Tibial nerve (tissue), 4 donors: ENCODE measurements around the gene COQ2. TPM values are rescaled to one million over a fixed set of nuclear protein-coding genes. Genes with fewer than 3 reads are reported as not detected.
A peak's percentile ranks its signal among the peaks of the same experiment; 100 is the strongest.

Experiments
- DNase-seq, 2 donors: peaks; one replicate each; pipeline ENCODE4 v3.0.0-alpha.2; 2019; ENCODE audit warnings: low spot score in 2 of 2
- H3K27ac ChIP-seq, 4 donors: fragments of 200-600 bp; sonication (generic) in 3 of 4; one replicate each; pipeline ENCODE4 v1.5.1; 2017 to 2019; ENCODE audit warnings: mild to moderate bottlenecking in 1 of 4
- H3K27me3 ChIP-seq, 2 donors: fragments of 200-600 bp; sonication (generic) in 1 of 2; one replicate each; pipeline versions ENCODE4 v1.5.1 to v1.6.0; 2017 to 2019
- H3K36me3 ChIP-seq, 3 donors: fragments of 200-600 bp; sonication (generic); one replicate each; pipeline ENCODE4 v1.5.1; 2018 to 2019
- H3K4me1 ChIP-seq, 4 donors: fragments of 200-600 bp; sonication (generic) in 3 of 4; one replicate each; pipeline ENCODE4 v1.5.1; 2017 to 2019
- H3K4me3 ChIP-seq, 4 donors: fragments of 200-600 bp; sonication (generic) in 3 of 4; one replicate each; pipeline ENCODE4 v1.5.1; 2017 to 2019; ENCODE audit warnings: mild to moderate bottlenecking in 1 of 4, moderate library complexity in 1 of 4
- H3K9me3 ChIP-seq, 4 donors: fragments of 200-600 bp; sonication (generic) in 3 of 4; one replicate each; pipeline ENCODE4 v1.5.1; 2017 to 2019
- CTCF ChIP-seq, 5 experiments: fragments of 200-600 bp in 3 of 5; fragments of 450-650 bp in 2 of 5; sonication (generic) in 3 of 5; IDR thresholded peaks; one replicate each; pipeline ENCODE4 v1.5.1; 2016 to 2019; ENCODE audit warnings: antibody characterized with exemption in 5 of 5, mild to moderate bottlenecking in 3 of 5, moderate library complexity in 2 of 5
- EP300 ChIP-seq, 2 donors: sonication (generic); formaldehyde crosslinking; IDR thresholded peaks; one replicate each; pipeline ENCODE4 v1.6.1; 2017; ENCODE audit warnings: antibody characterized with exemption in 2 of 2, mild to moderate bottlenecking in 1 of 2
- POLR2A ChIP-seq, 2 donors: fragments of 450-650 bp; IDR thresholded peaks; one replicate each; pipeline ENCODE4 v1.6.1; 2017; ENCODE audit warnings: antibody characterized with exemption in 2 of 2, mild to moderate bottlenecking in 2 of 2, moderate library complexity in 2 of 2
- WGBS, 2 donors: methylation state at CpG; one replicate each; pipeline ENCODE4 v1.1.5; 2018; 5-methylcytosine and 5-hydroxymethylcytosine counted together
- total RNA-seq, 4 donors: library from RNA; depleted of rRNA; stranded (reverse); fragments of >200 nt; gene quantifications; one replicate each; pipeline ENCODE4 v1.1.0, GENCODE V29; 2016

The COQ2 gene
- total RNA-seq, 4 donors from 2014 or later: 9.2 to 17.7 (median 11.6) TPM

GRCh38 chr4:83248486-83248885, 36.1 kb downstream of the COQ2 start:
- H3K27me3 ChIP-seq: no peaks in the 10 kb centered on the region
- 88 to 97% methylated on average over 5 of the region's 5 CpGs for WGBS, 2 donors
- H3K4me1 ChIP-seq: no peaks in the 10 kb centered on the region
- H3K4me3 ChIP-seq: no peak overlapping the region
- TF ChIP-seq CTCF (IDR thresholded peaks at IDR 0.05) (no peak), POLR2A (IDR thresholded peaks at IDR 0.05) (no peak), EP300 (IDR thresholded peaks at IDR 0.05) (no peak)
- H3K36me3 ChIP-seq: no peaks in the 10 kb centered on the region
- no peak for DNase-seq
- H3K9me3 ChIP-seq: peaks cover 0 to 3% (median 0%) of the 10 kb centered on the region in 4 donors
- H3K27ac ChIP-seq: no peak overlapping the region

- Histone ChIP-seq H3K4me1 (no peaks in the 10 kb centered on the region), H3K36me3 (no peaks in the 10 kb centered on the region), H3K27me3 (no peaks in the 10 kb centered on the region), H3K9me3 (peaks cover 0 to 3% (median 0%) of the 10 kb centered on the region in 4 donors), H3K4me3 (no peak overlapping the region), H3K27ac (no peak overlapping the region)
- DNase-seq: no peak
- WGBS, 2 donors: 76 to 94% methylated on average over 9 to 10 of the region's 12 CpGs
- TF ChIP-seq POLR2A (IDR thresholded peaks at IDR 0.05): no peak
- TF ChIP-seq EP300 (IDR thresholded peaks at IDR 0.05): no peak
- no peak for TF ChIP-seq CTCF (IDR thresholded peaks at IDR 0.05)
These were observed 36.9 kb downstream of the COQ2 start for GRCh38 chr4:83247415-83248357.

GRCh38 chr4:83241132-83241531, 43.5 kb downstream of the COQ2 start:
- TF ChIP-seq POLR2A (IDR thresholded peaks at IDR 0.05) (no peak), EP300 (IDR thresholded peaks at IDR 0.05) (no peak), CTCF (IDR thresholded peaks at IDR 0.05) (no peak)
- no peaks in the 10 kb centered on the region for H3K27me3 ChIP-seq
- no peak for DNase-seq
- no peaks in the 10 kb centered on the region for H3K4me1 ChIP-seq
- peaks cover 0 to 3% (median 0%) of the 10 kb centered on the region in 4 donors for H3K9me3 ChIP-seq
- H3K27ac ChIP-seq: no peak overlapping the region
- H3K4me3 ChIP-seq: no peak overlapping the region
- no peaks in the 10 kb centered on the region for H3K36me3 ChIP-seq
- 78 to 96% methylated on average over 1 of the region's 1 CpG for WGBS, 2 donors

GRCh38 chr4:83240379-83240875, 44.2 kb downstream of the COQ2 start:
- H3K27me3 ChIP-seq: no peaks in the 10 kb centered on the region
- 69% methylated on average over 4 of the region's 4 CpGs for WGBS, 2 donors
- H3K4me3 ChIP-seq: no peak overlapping the region
- peaks cover 0 to 3% (median 0%) of the 10 kb centered on the region in 4 donors for H3K4me1 ChIP-seq
- H3K27ac ChIP-seq: no peak overlapping the region
- DNase-seq: no peak
- H3K36me3 ChIP-seq: no peaks in the 10 kb centered on the region
- TF ChIP-seq POLR2A (IDR thresholded peaks at IDR 0.05): no peak
- TF ChIP-seq CTCF (IDR thresholded peaks at IDR 0.05): no peak
- peak in 1 of 2 donors; percentile 66 for TF ChIP-seq EP300 (IDR thresholded peaks at IDR 0.05)
- peaks cover 0 to under 1% (median 0%) of the 10 kb centered on the region in 4 donors for H3K9me3 ChIP-seq
